Heart right ventricle (tissue), 16 donors: ENCODE data around the gene MAD1L1. TPM values are rescaled to one million over a fixed set of nuclear protein-coding genes. Genes with fewer than 3 reads are reported as not detected.

ENCODE experiments used
- ATAC-seq, 8 donors: fragments of 200-7000 bp; cut with Tn5 transposase; one replicate each; pipeline ENCODE4 v1.9.1; 2020; ENCODE audit warnings: mild to moderate bottlenecking in 8 of 8, moderate library complexity in 8 of 8, moderate number of reproducible peaks in 1 of 8
- DNase-seq, 2 donors: peaks; one replicate each; pipeline ENCODE4 v3.0.0-alpha.2; 2020
- H3K27ac ChIP-seq, 10 donors: fragments of 200-600 bp; sonication (generic) in 2 of 10; one replicate each; pipeline versions ENCODE4 v1.5.0 to v1.8.0; 2020 to 2022; ENCODE audit warnings: mild to moderate bottlenecking in 3 of 10
- H3K27me3 ChIP-seq, 7 donors: fragments of 200-600 bp; one replicate each; pipeline ENCODE4 v1.8.0; 2021 to 2022; ENCODE audit warnings: mild to moderate bottlenecking in 2 of 7
- H3K36me3 ChIP-seq, 9 donors: fragments of 200-600 bp; sonication (generic) in 1 of 9; one replicate each; pipeline versions ENCODE4 v1.5.0 to v1.8.0; 2020 to 2022; ENCODE audit warnings: mild to moderate bottlenecking in 2 of 9
- H3K4me1 ChIP-seq, 9 donors: fragments of 200-600 bp; sonication (generic) in 1 of 9; one replicate each; pipeline versions ENCODE4 v1.5.0 to v1.8.0; 2020 to 2022; ENCODE audit warnings: mild to moderate bottlenecking in 4 of 9
- H3K4me3 ChIP-seq, 10 donors: fragments of 200-600 bp; sonication (generic) in 2 of 10; one replicate each; pipeline versions ENCODE4 v1.5.0 to v1.8.0; 2020 to 2022; ENCODE audit warnings: mild to moderate bottlenecking in 7 of 10, moderate library complexity in 2 of 10
- H3K9me3 ChIP-seq, 11 donors: fragments of 200-600 bp in 10 of 11; sonication (generic) in 2 of 11; one replicate each; pipeline versions ENCODE4 v1.5.0 to v1.8.0; 2013 to 2022; ENCODE audit warnings: mild to moderate bottlenecking in 2 of 11, control low read depth in 1 of 11, moderate library complexity in 1 of 11
- CTCF ChIP-seq, 9 donors: fragments of 200-600 bp; sonication (generic) in 2 of 9; IDR thresholded peaks; one replicate each; pipeline versions ENCODE4 v1.5.0 to v1.8.0; 2021 to 2022; ENCODE audit warnings: antibody characterized with exemption in 9 of 9, mild to moderate bottlenecking in 5 of 9, moderate library complexity in 1 of 9
- WGBS, 2 donors: extraction: QIAGEN DNeasy Blood & Tissue Kit; methylation state at CpG; one replicate each; pipeline ENCODE4 v1.1.7; 2013; ENCODE audit warnings: inconsistent platforms in 1 of 2; 5-methylcytosine and 5-hydroxymethylcytosine counted together
- intact Hi-C, 10 donors: fragments of 100-400 bp; cut with DNase I; formaldehyde crosslinking; loops; one replicate each; pipeline versions ENCODE4 v1.11.1 to v1.14.2; 2022
- polyA plus RNA-seq, 2 donors: library from polyadenylated mRNA; stranded (reverse); fragments of 200-250 nt; gene quantifications; one replicate each; pipeline ENCODE4 v1.2.3, GENCODE V29; 2013
- total RNA-seq, 10 donors: library from RNA; stranded (reverse); fragmentation: NEBNext Ultra II Directional in 3 of 10; extraction: Animal tissue kit (Norgen Biotek cat#: 25700) in 3 of 10; gene quantifications; one replicate each; pipeline versions ENCODE4 v1.2.1 to v1.2.4, GENCODE V29; 2021 to 2023
- donor health status: Arrhythmogenic right ventricular cardiomyopathy.
- donor health status: ischemic (EF 13 %, LVEDD 7.1; RV severe dilation, severe dysfunction).
- donor health status: healthy with polysubstance abuse.
- donor health status: DM: no; HTN: yes; CAD: no.
- donor health status: DM: no; HTN: no; CAD: no.
- donor health status: ischemic (EF 25% LVEDD 6.9; RV normal size, moderate dysfunction).
- donor health status: ischemic (EF 25% LVEDD 5.7; RV mildly dilated, moderate dysfunction).
- donor health status: healthy.
- donor health status: DM: yes; HTN: yes; CAD: no.
- donor health status: Ischemic cardiomyopathy.
- donor health status: ischemic (EF 35%, LVEDD 5.7; RV mildly dilated, moderate dysfunction).
- donor health status: nonischemic (EF 11% LVEDD 7.7; RV severe dilation, severe dysfunction).
- donor health status: DM: yes; HTN: yes; CAD: no.
- donor health status: PGD.
- donor health status: ischemic (EF 29% LVEDD 5.4; RV normal size, mild dysfunction).
- donor health status: nonischemic (EF 23%, LVEDD 6.1; RV moderate dilation, normal function).

The MAD1L1 gene
- total and polyA plus RNA-seq, 12 donors: 13.8 to 46.8 (median 20.2) TPM

- H3K27me3 ChIP-seq: no peaks in the 10 kb centered on the region
- H3K4me1 ChIP-seq: peaks cover 0 to 32% (median 18%) of the 10 kb centered on the region in 9 donors
- H3K4me3 ChIP-seq: no peak overlapping the region
- no peaks in the 10 kb centered on the region for H3K9me3 ChIP-seq
- WGBS, 2 donors: 95 to 96% methylated on average over 28 of the region's 28 CpGs
- H3K36me3 ChIP-seq: peaks cover 0 to 11% (median 0%) of the 10 kb centered on the region in 9 donors
- intact Hi-C loops: loop anchor here in 1 of 10 donors (10.0 kb wide), 1 partner anchor 197 kb away; no protein-coding TSS in a partner anchor
- H3K27ac ChIP-seq: no peak overlapping the region
- ATAC-seq (no peak), DNase-seq (peak in 1 of 2 donors; percentile 8)
- TF ChIP-seq CTCF (IDR thresholded peaks at IDR 0.05): no peak
Observed at GRCh38 chr7:2012044-2012900, 220.5 kb downstream of the MAD1L1 start.

GRCh38 chr7:2011266-2012043 is 221.3 kb downstream of the MAD1L1 start:
- H3K9me3 ChIP-seq: no peaks in the 10 kb centered on the region
- peak in 1 of 2 donors; percentile 9 for DNase-seq
- H3K4me1 ChIP-seq: peaks cover 0 to 32% (median 18%) of the 10 kb centered on the region in 9 donors
- ATAC-seq: no peak
- intact Hi-C loops: loop anchor here in 1 of 10 donors (10.0 kb wide), 1 partner anchor 197 kb away; no protein-coding TSS in a partner anchor
- WGBS, 2 donors: 94 to 96% methylated on average over 17 of the region's 17 CpGs
- no peaks in the 10 kb centered on the region for H3K27me3 ChIP-seq
- no peak overlapping the region for H3K27ac ChIP-seq
- no peak overlapping the region for H3K4me3 ChIP-seq
- no peak for TF ChIP-seq CTCF (IDR thresholded peaks at IDR 0.05)
- H3K36me3 ChIP-seq: peaks cover 0 to 11% (median 0%) of the 10 kb centered on the region in 9 donors

- DNase-seq: peak in 1 of 2 donors; percentile 6
- H3K27ac ChIP-seq: peak overlapping the region in 8 of 10 donors; percentile 74 to 94 (median 88)
- intact Hi-C loops: loop anchor here in 1 of 10 donors (10.0 kb wide), 1 partner anchor 196 kb away; no protein-coding TSS in a partner anchor
Observed at GRCh38 chr7:2010551-2011265, 222.0 kb downstream of the MAD1L1 start.

More at GRCh38 chr7:2010551-2011265, 222.0 kb downstream of the MAD1L1 start:
- no peak for ATAC-seq
- Histone ChIP-seq H3K4me3 (no peak overlapping the region), H3K27me3 (no peaks in the 10 kb centered on the region), H3K4me1 (peaks cover 0 to 36% (median 18%) of the 10 kb centered on the region in 9 donors), H3K9me3 (no peaks in the 10 kb centered on the region), H3K36me3 (peaks cover 0 to 11% (median 0%) of the 10 kb centered on the region in 9 donors)
- TF ChIP-seq CTCF (IDR thresholded peaks at IDR 0.05): no peak
- WGBS, 2 donors: 91 to 95% methylated on average over 28 to 29 of the region's 29 CpGs
